GM12801 (cell line): ENCODE measurements around the gene DDX41.

Experiments
- CTCF ChIP-seq: IDR thresholded peaks from one replicate; pipeline ENCODE4 v1.5.1; 2011; ENCODE audit warnings: control low read depth; ENCODE audit not compliant: insufficient read length; ENCODE audit errors: extremely low read depth

The DDX41 gene

GRCh38 chr5:177542816-177543465, 26.2 kb upstream of the DDX41 start:
- no peak for TF ChIP-seq CTCF

- no peak for TF ChIP-seq CTCF
Observed at GRCh38 chr5:177540438-177540837, 23.7 kb upstream of the DDX41 start.

GRCh38 chr5:177539411-177539810, 22.6 kb upstream of the DDX41 start:
- no peak for TF ChIP-seq CTCF

GRCh38 chr5:177538876-177539275, 22.1 kb upstream of the DDX41 start:
- TF ChIP-seq CTCF, result no peak

GRCh38 chr5:177537389-177538361, 20.9 kb upstream of the DDX41 start:
- TF ChIP-seq CTCF, result no peak

- TF ChIP-seq CTCF, result no peak
Observed at GRCh38 chr5:177536386-177536785, 19.6 kb upstream of the DDX41 start.

GRCh38 chr5:177535125-177535524, 18.4 kb upstream of the DDX41 start:
- TF ChIP-seq CTCF, result no peak
